SH-SY5Y (cell line): ENCODE results near the gene INPP5B.

Experiments used
- GATA2 ChIP-seq: IDR thresholded peaks from 2 replicates; pipeline ENCODE4 v1.6.1; 2011; ENCODE audit warnings: mild to moderate bottlenecking, low read depth, low read length
- GATA3 ChIP-seq: IDR thresholded peaks from 2 replicates; pipeline ENCODE4 v1.6.1; 2011; ENCODE audit warnings: low read depth, mild to moderate bottlenecking, low read length, moderate library complexity

INPP5B gene

GRCh38 chr1:37841652-37842051 is 105.2 kb downstream of the INPP5B start:
- TF ChIP-seq GATA2 (no peak), GATA3 (no peak)

- TF ChIP-seq GATA2, result no peak
- no peak for TF ChIP-seq GATA3
Measured at GRCh38 chr1:37840711-37841110, 106.1 kb downstream of the INPP5B start.

- no peak for TF ChIP-seq GATA2
- TF ChIP-seq GATA3, result no peak
Measured at GRCh38 chr1:37839676-37840075, 107.2 kb downstream of the INPP5B start.

- no peak for TF ChIP-seq GATA3
- no peak for TF ChIP-seq GATA2
Measured at GRCh38 chr1:37836788-37837187, 110.1 kb downstream of the INPP5B start.

- TF ChIP-seq GATA3 (no peak), GATA2 (no peak)
Measured at GRCh38 chr1:37831809-37832208, 115.0 kb downstream of the INPP5B start.

- TF ChIP-seq GATA3, result no peak
- no peak for TF ChIP-seq GATA2
Measured at GRCh38 chr1:37831109-37831508, 115.7 kb downstream of the INPP5B start.

GRCh38 chr1:37828410-37829074 is 118.3 kb downstream of the INPP5B start:
- TF ChIP-seq GATA3, result no peak

- TF ChIP-seq GATA3, result no peak
Measured at GRCh38 chr1:37825506-37825905, 121.3 kb downstream of the INPP5B start.

GRCh38 chr1:37824001-37824400 is 122.9 kb downstream of the INPP5B start:
- no peak for TF ChIP-seq GATA3
- TF ChIP-seq GATA2, result no peak

- TF ChIP-seq GATA3 (no peak), GATA2 (no peak)
Measured at GRCh38 chr1:37822906-37823815, 123.7 kb downstream of the INPP5B start.

GRCh38 chr1:37821481-37821880 is 125.4 kb downstream of the INPP5B start:
- TF ChIP-seq GATA3 (no peak), GATA2 (no peak)

GRCh38 chr1:37817481-37817880 is 129.4 kb downstream of the INPP5B start:
- TF ChIP-seq GATA2, result no peak
- TF ChIP-seq GATA3, result no peak

- TF ChIP-seq GATA2 (no peak), GATA3 (no peak)
Measured at GRCh38 chr1:37814252-37814651, 132.6 kb downstream of the INPP5B start.

- no peak for TF ChIP-seq GATA2
- TF ChIP-seq GATA3, result no peak
Measured at GRCh38 chr1:37813529-37814145, 133.2 kb downstream of the INPP5B start.
